HepG2 (cell line): ENCODE measurements around the gene SGCE. TPM values are rescaled to one million over a fixed set of nuclear protein-coding genes. Genes with fewer than 3 reads are reported as not detected.

Experiments used
- ELF4 ChIP-seq: sonication (generic); formaldehyde crosslinking; IDR thresholded peaks from 2 replicates; pipeline ENCODE4 v1.5.0; 2020; ENCODE audit warnings: missing genetic modification reagents, mild to moderate bottlenecking, moderate library complexity, borderline replicate concordance
- SALL2 ChIP-seq: sonication (generic); formaldehyde crosslinking; IDR thresholded peaks from 2 replicates; pipeline ENCODE4 v1.8.1; 2023; ENCODE audit warnings: mild to moderate bottlenecking, missing genetic modification reagents, inconsistent platforms
- SMAD3 ChIP-seq: sonication (generic); formaldehyde crosslinking; IDR thresholded peaks from 2 replicates; pipeline ENCODE4 v1.4.0; 2020; ENCODE audit warnings: missing genetic modification reagents
- SOX5 ChIP-seq: IDR thresholded peaks from 2 replicates; pipeline ENCODE4 v1.6.1; 2016; ENCODE audit warnings: borderline replicate concordance
- ZNF75D ChIP-seq: sonication (generic); formaldehyde crosslinking; IDR thresholded peaks from 2 replicates; pipeline ENCODE4 v1.8.1; 2023; ENCODE audit warnings: missing genetic modification reagents, mild to moderate bottlenecking, borderline replicate concordance
- ZNF83 ChIP-seq: sonication (generic); formaldehyde crosslinking; IDR thresholded peaks from 2 replicates; pipeline ENCODE4 v1.4.0; 2020; ENCODE audit warnings: missing genetic modification reagents, mild to moderate bottlenecking, borderline replicate concordance
- polyA plus RNA-seq, 8 experiments: library from polyadenylated mRNA; depleted of rRNA in 3 of 8; stranded (reverse) in 7 of 8; unstranded in 1 of 8; fragments of >200 nt; fragmentation: Illumina TruSeq in 4 of 8; extraction: Trizol in 4 of 8; gene quantifications; 2 replicates each; pipeline versions ENCODE4 v1.2.1 to v1.2.3, GENCODE V29; 2011 to 2016; ENCODE audit warnings: low read depth in 4 of 8, missing spikeins in 1 of 8, mixed read lengths in 1 of 8; ENCODE audit not compliant: insufficient read depth in 1 of 8
- total RNA-seq, 5 experiments: library from RNA; depleted of rRNA; stranded (reverse); fragments of >200 nt; fragmentation: Illumina TruSeq; extraction: Trizol; gene quantifications; 2 replicates each; pipeline ENCODE4 v1.2.3, GENCODE V29; 2016; ENCODE audit warnings: low read depth in 1 of 5
- TF ChIP-seq, protein P1 (sequence below): sonication (generic); formaldehyde crosslinking; IDR thresholded peaks from 2 replicates; pipeline ENCODE4 v1.4.0; 2020; ENCODE audit warnings: mild to moderate bottlenecking, missing genetic modification reagents
- TF ChIP-seq, protein P2 (sequence below): sonication (generic); formaldehyde crosslinking; IDR thresholded peaks from 2 replicates; pipeline ENCODE4 v1.5.0; 2020; ENCODE audit warnings: mild to moderate bottlenecking, missing genetic modification reagents, borderline replicate concordance
- TF ChIP-seq, protein P3 (sequence below): sonication (generic); formaldehyde crosslinking; IDR thresholded peaks from 2 replicates; pipeline ENCODE4 v1.8.0; 2022; ENCODE audit warnings: missing genetic modification reagents, mild to moderate bottlenecking, moderate library complexity, borderline replicate concordance
- TF ChIP-seq, protein P4 (sequence below): sonication (generic); formaldehyde crosslinking; IDR thresholded peaks from 2 replicates; pipeline ENCODE4 v1.4.0; 2020; ENCODE audit warnings: mild to moderate bottlenecking, missing genetic modification reagents
- TF ChIP-seq, protein P5 (sequence below): sonication (generic); formaldehyde crosslinking; IDR thresholded peaks from 2 replicates; pipeline ENCODE4 v1.5.0; 2020; ENCODE audit warnings: missing genetic modification reagents
- TF ChIP-seq, protein P6 (sequence below): IDR thresholded peaks from 2 replicates; pipeline ENCODE4 v1.6.1; 2016
- TF ChIP-seq, protein P7 (sequence below): IDR thresholded peaks from 2 replicates; pipeline ENCODE4 v1.6.1; 2016

The SGCE gene
- total and polyA plus RNA-seq, 2 of the 13 experiments (the other 11 are each of a cell fraction or from before 2014, with no cell fraction given) = 52.3 to 71.1 TPM

DNA sequence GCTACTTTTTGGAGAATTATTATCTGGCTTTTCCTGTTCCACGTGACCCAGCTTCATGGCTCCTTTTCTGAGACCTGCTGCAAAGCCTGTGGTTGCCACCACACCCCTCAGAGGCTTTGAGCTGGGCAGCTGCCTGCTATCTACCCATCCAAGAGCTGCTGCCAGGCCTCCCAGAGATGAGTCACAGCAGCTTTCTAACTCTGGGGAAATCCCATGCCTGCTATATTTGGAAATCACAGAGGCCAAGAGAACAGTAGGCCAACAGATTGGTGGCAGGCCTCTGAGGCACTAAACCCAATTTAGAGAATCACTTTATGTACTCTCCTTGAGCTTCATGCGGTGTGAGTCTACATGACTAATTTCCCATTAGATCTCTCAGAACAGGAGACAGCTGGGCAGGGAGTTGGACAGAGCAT is 35.2 kb downstream of the SGCE start (continued):
- TF ChIP-seq, protein P1, sequence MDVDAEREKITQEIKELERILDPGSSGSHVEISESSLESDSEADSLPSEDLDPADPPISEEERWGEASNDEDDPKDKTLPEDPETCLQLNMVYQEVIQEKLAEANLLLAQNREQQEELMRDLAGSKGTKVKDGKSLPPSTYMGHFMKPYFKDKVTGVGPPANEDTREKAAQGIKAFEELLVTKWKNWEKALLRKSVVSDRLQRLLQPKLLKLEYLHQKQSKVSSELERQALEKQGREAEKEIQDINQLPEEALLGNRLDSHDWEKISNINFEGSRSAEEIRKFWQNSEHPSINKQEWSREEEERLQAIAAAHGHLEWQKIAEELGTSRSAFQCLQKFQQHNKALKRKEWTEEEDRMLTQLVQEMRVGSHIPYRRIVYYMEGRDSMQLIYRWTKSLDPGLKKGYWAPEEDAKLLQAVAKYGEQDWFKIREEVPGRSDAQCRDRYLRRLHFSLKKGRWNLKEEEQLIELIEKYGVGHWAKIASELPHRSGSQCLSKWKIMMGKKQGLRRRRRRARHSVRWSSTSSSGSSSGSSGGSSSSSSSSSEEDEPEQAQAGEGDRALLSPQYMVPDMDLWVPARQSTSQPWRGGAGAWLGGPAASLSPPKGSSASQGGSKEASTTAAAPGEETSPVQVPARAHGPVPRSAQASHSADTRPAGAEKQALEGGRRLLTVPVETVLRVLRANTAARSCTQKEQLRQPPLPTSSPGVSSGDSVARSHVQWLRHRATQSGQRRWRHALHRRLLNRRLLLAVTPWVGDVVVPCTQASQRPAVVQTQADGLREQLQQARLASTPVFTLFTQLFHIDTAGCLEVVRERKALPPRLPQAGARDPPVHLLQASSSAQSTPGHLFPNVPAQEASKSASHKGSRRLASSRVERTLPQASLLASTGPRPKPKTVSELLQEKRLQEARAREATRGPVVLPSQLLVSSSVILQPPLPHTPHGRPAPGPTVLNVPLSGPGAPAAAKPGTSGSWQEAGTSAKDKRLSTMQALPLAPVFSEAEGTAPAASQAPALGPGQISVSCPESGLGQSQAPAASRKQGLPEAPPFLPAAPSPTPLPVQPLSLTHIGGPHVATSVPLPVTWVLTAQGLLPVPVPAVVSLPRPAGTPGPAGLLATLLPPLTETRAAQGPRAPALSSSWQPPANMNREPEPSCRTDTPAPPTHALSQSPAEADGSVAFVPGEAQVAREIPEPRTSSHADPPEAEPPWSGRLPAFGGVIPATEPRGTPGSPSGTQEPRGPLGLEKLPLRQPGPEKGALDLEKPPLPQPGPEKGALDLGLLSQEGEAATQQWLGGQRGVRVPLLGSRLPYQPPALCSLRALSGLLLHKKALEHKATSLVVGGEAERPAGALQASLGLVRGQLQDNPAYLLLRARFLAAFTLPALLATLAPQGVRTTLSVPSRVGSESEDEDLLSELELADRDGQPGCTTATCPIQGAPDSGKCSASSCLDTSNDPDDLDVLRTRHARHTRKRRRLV (CRISPR knock-in tag) = no peak
- TF ChIP-seq SMAD3 (CRISPR knock-in tag) (0 out of 2 replicates have a peak, but pooled peaks have one; percentile 30), ELF4 (CRISPR knock-in tag) (no peak), SALL2 (CRISPR knock-in tag) (no peak), SOX5 (peak; percentile 51; the same call in 1 of the 2 replicates), ZNF75D (CRISPR knock-in tag) (no peak), ZNF83 (no peak)
- TF ChIP-seq, protein P2, sequence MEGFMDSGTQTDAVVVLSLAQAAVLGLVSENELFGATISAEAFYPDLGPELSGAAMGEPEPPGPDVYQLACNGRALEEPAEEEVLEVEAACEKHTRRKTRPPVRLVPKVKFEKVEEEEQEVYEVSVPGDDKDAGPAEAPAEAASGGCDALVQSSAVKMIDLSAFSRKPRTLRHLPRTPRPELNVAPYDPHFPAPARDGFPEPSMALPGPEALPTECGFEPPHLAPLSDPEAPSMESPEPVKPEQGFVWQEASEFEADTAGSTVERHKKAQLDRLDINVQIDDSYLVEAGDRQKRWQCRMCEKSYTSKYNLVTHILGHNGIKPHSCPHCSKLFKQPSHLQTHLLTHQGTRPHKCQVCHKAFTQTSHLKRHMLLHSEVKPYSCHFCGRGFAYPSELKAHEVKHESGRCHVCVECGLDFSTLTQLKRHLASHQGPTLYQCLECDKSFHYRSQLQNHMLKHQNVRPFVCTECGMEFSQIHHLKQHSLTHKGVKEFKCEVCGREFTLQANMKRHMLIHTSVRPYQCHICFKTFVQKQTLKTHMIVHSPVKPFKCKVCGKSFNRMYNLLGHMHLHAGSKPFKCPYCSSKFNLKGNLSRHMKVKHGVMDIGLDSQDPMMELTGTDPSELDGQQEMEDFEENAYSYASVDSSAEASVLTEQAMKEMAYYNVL (CRISPR knock-in tag) = no peak
- TF ChIP-seq, protein P3, sequence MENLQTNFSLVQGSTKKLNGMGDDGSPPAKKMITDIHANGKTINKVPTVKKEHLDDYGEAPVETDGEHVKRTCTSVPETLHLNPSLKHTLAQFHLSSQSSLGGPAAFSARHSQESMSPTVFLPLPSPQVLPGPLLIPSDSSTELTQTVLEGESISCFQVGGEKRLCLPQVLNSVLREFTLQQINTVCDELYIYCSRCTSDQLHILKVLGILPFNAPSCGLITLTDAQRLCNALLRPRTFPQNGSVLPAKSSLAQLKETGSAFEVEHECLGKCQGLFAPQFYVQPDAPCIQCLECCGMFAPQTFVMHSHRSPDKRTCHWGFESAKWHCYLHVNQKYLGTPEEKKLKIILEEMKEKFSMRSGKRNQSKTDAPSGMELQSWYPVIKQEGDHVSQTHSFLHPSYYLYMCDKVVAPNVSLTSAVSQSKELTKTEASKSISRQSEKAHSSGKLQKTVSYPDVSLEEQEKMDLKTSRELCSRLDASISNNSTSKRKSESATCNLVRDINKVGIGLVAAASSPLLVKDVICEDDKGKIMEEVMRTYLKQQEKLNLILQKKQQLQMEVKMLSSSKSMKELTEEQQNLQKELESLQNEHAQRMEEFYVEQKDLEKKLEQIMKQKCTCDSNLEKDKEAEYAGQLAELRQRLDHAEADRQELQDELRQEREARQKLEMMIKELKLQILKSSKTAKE (CRISPR knock-in tag) = no peak
- TF ChIP-seq, protein P4, sequence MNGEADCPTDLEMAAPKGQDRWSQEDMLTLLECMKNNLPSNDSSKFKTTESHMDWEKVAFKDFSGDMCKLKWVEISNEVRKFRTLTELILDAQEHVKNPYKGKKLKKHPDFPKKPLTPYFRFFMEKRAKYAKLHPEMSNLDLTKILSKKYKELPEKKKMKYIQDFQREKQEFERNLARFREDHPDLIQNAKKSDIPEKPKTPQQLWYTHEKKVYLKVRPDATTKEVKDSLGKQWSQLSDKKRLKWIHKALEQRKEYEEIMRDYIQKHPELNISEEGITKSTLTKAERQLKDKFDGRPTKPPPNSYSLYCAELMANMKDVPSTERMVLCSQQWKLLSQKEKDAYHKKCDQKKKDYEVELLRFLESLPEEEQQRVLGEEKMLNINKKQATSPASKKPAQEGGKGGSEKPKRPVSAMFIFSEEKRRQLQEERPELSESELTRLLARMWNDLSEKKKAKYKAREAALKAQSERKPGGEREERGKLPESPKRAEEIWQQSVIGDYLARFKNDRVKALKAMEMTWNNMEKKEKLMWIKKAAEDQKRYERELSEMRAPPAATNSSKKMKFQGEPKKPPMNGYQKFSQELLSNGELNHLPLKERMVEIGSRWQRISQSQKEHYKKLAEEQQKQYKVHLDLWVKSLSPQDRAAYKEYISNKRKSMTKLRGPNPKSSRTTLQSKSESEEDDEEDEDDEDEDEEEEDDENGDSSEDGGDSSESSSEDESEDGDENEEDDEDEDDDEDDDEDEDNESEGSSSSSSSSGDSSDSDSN (CRISPR knock-in tag) = no peak
- TF ChIP-seq, protein P5, sequence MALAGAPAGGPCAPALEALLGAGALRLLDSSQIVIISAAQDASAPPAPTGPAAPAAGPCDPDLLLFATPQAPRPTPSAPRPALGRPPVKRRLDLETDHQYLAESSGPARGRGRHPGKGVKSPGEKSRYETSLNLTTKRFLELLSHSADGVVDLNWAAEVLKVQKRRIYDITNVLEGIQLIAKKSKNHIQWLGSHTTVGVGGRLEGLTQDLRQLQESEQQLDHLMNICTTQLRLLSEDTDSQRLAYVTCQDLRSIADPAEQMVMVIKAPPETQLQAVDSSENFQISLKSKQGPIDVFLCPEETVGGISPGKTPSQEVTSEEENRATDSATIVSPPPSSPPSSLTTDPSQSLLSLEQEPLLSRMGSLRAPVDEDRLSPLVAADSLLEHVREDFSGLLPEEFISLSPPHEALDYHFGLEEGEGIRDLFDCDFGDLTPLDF (CRISPR knock-in tag) = no peak
- TF ChIP-seq, protein P6, sequence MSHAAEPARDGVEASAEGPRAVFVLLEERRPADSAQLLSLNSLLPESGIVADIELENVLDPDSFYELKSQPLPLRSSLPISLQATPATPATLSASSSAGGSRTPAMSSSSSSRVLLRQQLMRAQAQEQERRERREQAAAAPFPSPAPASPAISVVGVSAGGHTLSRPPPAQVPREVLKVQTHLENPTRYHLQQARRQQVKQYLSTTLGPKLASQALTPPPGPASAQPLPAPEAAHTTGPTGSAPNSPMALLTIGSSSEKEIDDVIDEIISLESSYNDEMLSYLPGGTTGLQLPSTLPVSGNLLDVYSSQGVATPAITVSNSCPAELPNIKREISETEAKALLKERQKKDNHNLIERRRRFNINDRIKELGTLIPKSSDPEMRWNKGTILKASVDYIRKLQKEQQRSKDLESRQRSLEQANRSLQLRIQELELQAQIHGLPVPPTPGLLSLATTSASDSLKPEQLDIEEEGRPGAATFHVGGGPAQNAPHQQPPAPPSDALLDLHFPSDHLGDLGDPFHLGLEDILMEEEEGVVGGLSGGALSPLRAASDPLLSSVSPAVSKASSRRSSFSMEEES (CRISPR knock-in tag) = 0 out of 2 replicates have a peak, but pooled peaks have one; percentile 19
- TF ChIP-seq, protein P7, sequence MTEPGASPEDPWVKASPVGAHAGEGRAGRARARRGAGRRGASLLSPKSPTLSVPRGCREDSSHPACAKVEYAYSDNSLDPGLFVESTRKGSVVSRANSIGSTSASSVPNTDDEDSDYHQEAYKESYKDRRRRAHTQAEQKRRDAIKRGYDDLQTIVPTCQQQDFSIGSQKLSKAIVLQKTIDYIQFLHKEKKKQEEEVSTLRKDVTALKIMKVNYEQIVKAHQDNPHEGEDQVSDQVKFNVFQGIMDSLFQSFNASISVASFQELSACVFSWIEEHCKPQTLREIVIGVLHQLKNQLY (CRISPR knock-in tag) = no peak
